HG02973 (cell line): Measurements from ENCODE around the gene ERBB4.
"Not testable (repeated sequence)": the region's sequence is repeated elsewhere in the genome, so short reads cannot be mapped to it uniquely, and the experiment has no call there.

Experiments used
- ATAC-seq: cut with Tn5 transposase; IDR thresholded peaks from one replicate; pipeline ENCODE4 v1.9.1; 2021; ENCODE audit warnings: moderate library complexity; ENCODE audit not compliant: unreplicated experiment

ERBB4 gene

GRCh38 chr2:212157012-212157411 lies 381.6 kb downstream of the ERBB4 start:
- ATAC-seq, result no peak

GRCh38 chr2:212156088-212156487 lies 382.5 kb downstream of the ERBB4 start:
- no peak for ATAC-seq

GRCh38 chr2:212154477-212154878 lies 384.1 kb downstream of the ERBB4 start:
- ATAC-seq, result no peak

GRCh38 chr2:212153923-212154322 lies 384.7 kb downstream of the ERBB4 start:
- no peak for ATAC-seq

GRCh38 chr2:212147921-212148513 lies 390.6 kb downstream of the ERBB4 start:
- ATAC-seq, result no peak

- ATAC-seq, result no peak
These were observed 392.2 kb downstream of the ERBB4 start for GRCh38 chr2:212146416-212146815.

GRCh38 chr2:212145121-212145520 lies 393.5 kb downstream of the ERBB4 start:
- ATAC-seq, result no peak

- ATAC-seq, result no peak
These were observed 396.0 kb downstream of the ERBB4 start for GRCh38 chr2:212142631-212143030.

GRCh38 chr2:212141499-212141898 lies 397.1 kb downstream of the ERBB4 start:
- no peak for ATAC-seq

- ATAC-seq, result no peak
These were observed 402.3 kb downstream of the ERBB4 start for GRCh38 chr2:212136216-212136795.

GRCh38 chr2:212135739-212136138 lies 402.9 kb downstream of the ERBB4 start:
- ATAC-seq, result no peak

- ATAC-seq, result no peak
These were observed 405.3 kb downstream of the ERBB4 start for GRCh38 chr2:212133337-212133736.

- no peak for ATAC-seq
These were observed 414.0 kb downstream of the ERBB4 start for GRCh38 chr2:212124598-212124997.

- no peak for ATAC-seq
These were observed 419.0 kb downstream of the ERBB4 start for GRCh38 chr2:212119591-212119990.

GRCh38 chr2:212117926-212118325 lies 420.7 kb downstream of the ERBB4 start:
- no peak for ATAC-seq

- no peak for ATAC-seq
These were observed 424.1 kb downstream of the ERBB4 start for GRCh38 chr2:212114489-212114888.

- no peak for ATAC-seq
These were observed 426.2 kb downstream of the ERBB4 start for GRCh38 chr2:212112401-212112800.

- ATAC-seq, result no peak
These were observed 428.6 kb downstream of the ERBB4 start for GRCh38 chr2:212109792-212110680.

- ATAC-seq, result no peak
These were observed 429.4 kb downstream of the ERBB4 start for GRCh38 chr2:212109217-212109616.

- no peak for ATAC-seq
These were observed 430.6 kb downstream of the ERBB4 start for GRCh38 chr2:212107989-212108388.

- ATAC-seq, result no peak
These were observed 431.6 kb downstream of the ERBB4 start for GRCh38 chr2:212107014-212107413.

- not testable (repeated sequence) for ATAC-seq
These were observed 432.1 kb downstream of the ERBB4 start for GRCh38 chr2:212106536-212106935.
